ENCODE data around the gene UBTF.

DNA sequence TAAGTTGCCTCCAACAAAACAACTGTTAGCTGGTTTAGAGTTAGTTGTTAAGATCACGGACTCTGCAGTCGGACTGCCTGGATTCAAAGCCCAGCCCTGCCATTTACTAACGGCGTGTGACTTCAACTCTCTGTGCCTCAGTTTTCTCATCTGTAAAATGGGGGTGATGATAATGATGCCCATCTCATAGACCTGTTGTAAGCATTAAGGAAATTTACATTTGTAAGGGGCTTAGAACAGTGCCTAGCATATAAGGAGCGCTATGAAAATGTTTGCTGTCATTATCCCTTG, 47.6 kb upstream of the UBTF start:
- TF ChIP-seq YY1 (IDR thresholded peaks at IDR 0.05; ENCODE audit: insufficient read depth, insufficient read length) (no peak), ZNF274 (IDR thresholded peaks at IDR 0.05; ENCODE audit: low read depth, low read length) (no peak)
